K562 (cell line): ENCODE data around the gene VWA1. TPM values are rescaled to one million over a fixed set of nuclear protein-coding genes. Genes with fewer than 3 reads are reported as not detected.
A peak's percentile ranks its signal among the peaks of the same experiment; 100 is the strongest.

Experiments
- DMBX1 ChIP-seq: fragments of 250-450 bp; sonication (Bioruptor Pico); IDR thresholded peaks from 2 replicates; pipeline ENCODE4 v1.8.0; 2022; ENCODE audit warnings: inconsistent platforms, mild to moderate bottlenecking, moderate library complexity, borderline replicate concordance
- HDAC8 ChIP-seq: fragments of 450-650 bp; IDR thresholded peaks from 2 replicates; pipeline ENCODE4 v1.6.1; 2016; ENCODE audit warnings: mild to moderate bottlenecking, missing genetic modification characterization, moderate library complexity, missing compliant biosample characterization
- KLF6 ChIP-seq: fragments of 250-450 bp; sonication (Bioruptor Pico); IDR thresholded peaks from 2 replicates; pipeline ENCODE4 v1.4.0; 2020; ENCODE audit warnings: mild to moderate bottlenecking, moderate library complexity, borderline replicate concordance
- NR4A1 ChIP-seq, 2 experiments: fragments of 250-450 bp in 1 of 2; fragments of 450-650 bp in 1 of 2; sonication (Bioruptor Pico) in 1 of 2; IDR thresholded peaks; 2 replicates each; pipeline versions ENCODE4 v1.4.0 to v1.6.1; 2016 to 2020; ENCODE audit warnings: mild to moderate bottlenecking in 2 of 2, missing compliant biosample characterization in 1 of 2, missing genetic modification characterization in 1 of 2, moderate library complexity in 1 of 2
- PRMT5 ChIP-seq: sonication (generic); formaldehyde crosslinking; IDR thresholded peaks from 2 replicates; pipeline ENCODE4 v1.5.0; 2020; ENCODE audit warnings: missing genetic modification reagents
- SMAD3 ChIP-seq: fragments of 450-650 bp; formaldehyde crosslinking; conservative IDR thresholded peaks from 2 replicates; pipeline ENCODE4 v1.4.0; 2020; ENCODE audit warnings: mild to moderate bottlenecking
- TEAD1 ChIP-seq, 2 experiments: fragments of 450-650 bp in 1 of 2; sonication (generic) in 1 of 2; formaldehyde crosslinking; IDR thresholded peaks; 2 replicates each; pipeline versions ENCODE4 v1.4.0 to v1.8.0; 2020 to 2022; ENCODE audit warnings: mild to moderate bottlenecking in 2 of 2, missing genetic modification reagents in 1 of 2
- ZBTB17 ChIP-seq: fragments of 450-650 bp; formaldehyde crosslinking; IDR thresholded peaks from 2 replicates; pipeline ENCODE4 v1.4.0; 2020; ENCODE audit warnings: mild to moderate bottlenecking
- ZNF668 ChIP-seq: fragments of 250-450 bp; sonication (Bioruptor Pico); IDR thresholded peaks from 2 replicates; pipeline ENCODE4 v1.8.0; 2022; ENCODE audit warnings: mild to moderate bottlenecking, inconsistent platforms
- polyA plus RNA-seq, 8 experiments: library from polyadenylated mRNA; depleted of rRNA in 4 of 8; stranded (reverse) in 5 of 8; unstranded in 3 of 8; fragments of >200 nt; fragmentation: Nextera tagmentation in 2 of 8; fragmentation: Illumina TruSeq in 1 of 8; extraction: Ambion mirVana in 2 of 8; extraction: Trizol in 1 of 8; gene quantifications; 2 replicates each; pipeline versions ENCODE4 v1.2.1 to v1.2.3, GENCODE V29; 2011 to 2014; ENCODE audit warnings: inconsistent platforms in 1 of 8, missing spikeins in 1 of 8
- total RNA-seq, 7 experiments: library from RNA; depleted of rRNA in 6 of 7; stranded (reverse); fragments of >200 nt in 6 of 7; fragmentation: Illumina TruSeq in 2 of 7; extraction: Trizol in 2 of 7; gene quantifications; 2 replicates each; pipeline versions ENCODE4 v1.2.1 to v1.2.3, GENCODE V29; 2011 to 2021; ENCODE audit warnings: low replicate concordance in 1 of 7
- TF ChIP-seq, protein P1 (sequence below): fragments of 250-450 bp; sonication (Bioruptor Pico); IDR thresholded peaks from 2 replicates; pipeline ENCODE4 v1.4.0; 2020; ENCODE audit warnings: mild to moderate bottlenecking, moderate library complexity
- TF ChIP-seq, protein P2 (sequence below): fragments of 450-650 bp; formaldehyde crosslinking; IDR thresholded peaks from 2 replicates; pipeline ENCODE4 v1.4.0; 2020; ENCODE audit warnings: mild to moderate bottlenecking, moderate library complexity
- TF ChIP-seq, protein P3 (sequence below): fragments of 450-650 bp; conservative IDR thresholded peaks from 2 replicates; pipeline ENCODE4 v1.6.1; 2016; ENCODE audit warnings: missing genetic modification characterization, low read depth, mild to moderate bottlenecking, missing compliant biosample characterization, moderate library complexity
- TF ChIP-seq, protein P4 (sequence below), 3 experiments: fragments of 200-800 bp in 1 of 3; sonication (Bioruptor generic) in 1 of 3; sonication (generic) in 1 of 3; formaldehyde crosslinking in 1 of 3; IDR thresholded peaks; 2 replicates each; pipeline versions ENCODE4 v1.6.1 to v1.8.0; 2016 to 2022; ENCODE audit warnings: mild to moderate bottlenecking in 2 of 3, missing compliant biosample characterization in 2 of 3, missing genetic modification characterization in 2 of 3, missing genetic modification reagents in 1 of 3
- TF ChIP-seq, protein P5 (sequence below): fragments of 250-450 bp; sonication (Bioruptor Pico); IDR thresholded peaks from 2 replicates; pipeline ENCODE4 v1.8.0; 2021; ENCODE audit warnings: mild to moderate bottlenecking, moderate library complexity

Gene VWA1
- total and polyA plus RNA-seq, 9 of the 15 experiments (the other 6 are each of a cell fraction or from before 2014, with no cell fraction given) = 0.01 to 6.4 (median 0.85) TPM

DNA sequence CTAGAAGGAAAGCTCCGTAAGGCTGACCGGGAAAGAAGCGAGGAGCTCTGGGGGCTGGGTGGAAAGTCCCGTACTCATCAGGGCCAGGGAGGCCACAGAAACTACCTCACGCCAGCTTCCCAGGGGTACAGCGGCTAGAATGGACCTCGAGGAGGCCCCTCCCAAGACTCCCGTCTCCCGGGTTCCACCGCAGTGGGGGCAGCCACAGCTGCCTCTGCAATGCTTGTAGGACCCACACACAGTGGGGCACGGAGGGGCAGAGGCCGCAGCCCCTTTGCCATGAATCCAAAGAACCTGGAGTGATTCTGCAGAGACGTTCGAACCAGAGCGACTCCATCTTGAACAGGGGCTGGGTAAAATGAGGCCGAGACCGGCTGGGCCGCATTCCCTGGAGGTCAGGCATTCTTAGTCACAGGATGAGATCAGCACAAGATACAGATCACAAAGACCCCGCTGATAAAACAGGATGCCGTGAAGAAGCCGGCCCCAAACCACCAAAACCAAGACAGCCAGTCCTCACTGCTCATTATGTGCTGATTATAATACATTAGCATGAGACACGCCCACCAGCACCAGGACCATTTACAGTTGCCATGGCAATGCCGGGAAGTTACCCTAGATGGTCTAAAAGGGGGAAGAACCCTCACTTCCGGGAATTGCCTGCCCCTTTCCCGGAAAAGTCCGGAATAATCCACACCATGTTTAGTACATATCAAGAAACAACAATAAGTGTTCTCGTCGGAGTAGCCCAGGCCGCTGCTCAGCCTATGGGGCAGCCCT lies 12.8 kb upstream of the VWA1 start (continued):
- TF ChIP-seq, protein P1, sequence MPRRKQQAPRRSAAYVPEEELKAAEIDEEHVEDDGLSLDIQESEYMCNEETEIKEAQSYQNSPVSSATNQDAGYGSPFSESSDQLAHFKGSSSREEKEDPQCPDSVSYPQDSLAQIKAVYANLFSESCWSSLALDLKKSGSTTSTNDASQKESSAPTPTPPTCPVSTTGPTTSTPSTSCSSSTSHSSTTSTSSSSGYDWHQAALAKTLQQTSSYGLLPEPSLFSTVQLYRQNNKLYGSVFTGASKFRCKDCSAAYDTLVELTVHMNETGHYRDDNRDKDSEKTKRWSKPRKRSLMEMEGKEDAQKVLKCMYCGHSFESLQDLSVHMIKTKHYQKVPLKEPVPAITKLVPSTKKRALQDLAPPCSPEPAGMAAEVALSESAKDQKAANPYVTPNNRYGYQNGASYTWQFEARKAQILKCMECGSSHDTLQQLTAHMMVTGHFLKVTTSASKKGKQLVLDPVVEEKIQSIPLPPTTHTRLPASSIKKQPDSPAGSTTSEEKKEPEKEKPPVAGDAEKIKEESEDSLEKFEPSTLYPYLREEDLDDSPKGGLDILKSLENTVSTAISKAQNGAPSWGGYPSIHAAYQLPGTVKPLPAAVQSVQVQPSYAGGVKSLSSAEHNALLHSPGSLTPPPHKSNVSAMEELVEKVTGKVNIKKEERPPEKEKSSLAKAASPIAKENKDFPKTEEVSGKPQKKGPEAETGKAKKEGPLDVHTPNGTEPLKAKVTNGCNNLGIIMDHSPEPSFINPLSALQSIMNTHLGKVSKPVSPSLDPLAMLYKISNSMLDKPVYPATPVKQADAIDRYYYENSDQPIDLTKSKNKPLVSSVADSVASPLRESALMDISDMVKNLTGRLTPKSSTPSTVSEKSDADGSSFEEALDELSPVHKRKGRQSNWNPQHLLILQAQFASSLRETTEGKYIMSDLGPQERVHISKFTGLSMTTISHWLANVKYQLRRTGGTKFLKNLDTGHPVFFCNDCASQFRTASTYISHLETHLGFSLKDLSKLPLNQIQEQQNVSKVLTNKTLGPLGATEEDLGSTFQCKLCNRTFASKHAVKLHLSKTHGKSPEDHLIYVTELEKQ (CRISPR knock-in tag) = peak; percentile 86
- TF ChIP-seq TEAD1 (CRISPR knock-in tag; IDR thresholded peaks at IDR 0.05) = peak in 1 of 2 experiments; percentile 90; a peak in 2 of 4 replicates
- peak; percentile 92; the same call in 1 of the 2 replicates for TF ChIP-seq KLF6 (CRISPR knock-in tag)
- TF ChIP-seq, protein P2, sequence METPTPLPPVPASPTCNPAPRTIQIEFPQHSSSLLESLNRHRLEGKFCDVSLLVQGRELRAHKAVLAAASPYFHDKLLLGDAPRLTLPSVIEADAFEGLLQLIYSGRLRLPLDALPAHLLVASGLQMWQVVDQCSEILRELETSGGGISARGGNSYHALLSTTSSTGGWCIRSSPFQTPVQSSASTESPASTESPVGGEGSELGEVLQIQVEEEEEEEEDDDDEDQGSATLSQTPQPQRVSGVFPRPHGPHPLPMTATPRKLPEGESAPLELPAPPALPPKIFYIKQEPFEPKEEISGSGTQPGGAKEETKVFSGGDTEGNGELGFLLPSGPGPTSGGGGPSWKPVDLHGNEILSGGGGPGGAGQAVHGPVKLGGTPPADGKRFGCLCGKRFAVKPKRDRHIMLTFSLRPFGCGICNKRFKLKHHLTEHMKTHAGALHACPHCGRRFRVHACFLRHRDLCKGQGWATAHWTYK (CRISPR knock-in tag) = 0 out of 2 replicates have a peak, but pooled peaks have one; percentile 34
- TF ChIP-seq, protein P3, sequence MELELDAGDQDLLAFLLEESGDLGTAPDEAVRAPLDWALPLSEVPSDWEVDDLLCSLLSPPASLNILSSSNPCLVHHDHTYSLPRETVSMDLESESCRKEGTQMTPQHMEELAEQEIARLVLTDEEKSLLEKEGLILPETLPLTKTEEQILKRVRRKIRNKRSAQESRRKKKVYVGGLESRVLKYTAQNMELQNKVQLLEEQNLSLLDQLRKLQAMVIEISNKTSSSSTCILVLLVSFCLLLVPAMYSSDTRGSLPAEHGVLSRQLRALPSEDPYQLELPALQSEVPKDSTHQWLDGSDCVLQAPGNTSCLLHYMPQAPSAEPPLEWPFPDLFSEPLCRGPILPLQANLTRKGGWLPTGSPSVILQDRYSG (tag) = peak; percentile 94
- TF ChIP-seq, protein P4, sequence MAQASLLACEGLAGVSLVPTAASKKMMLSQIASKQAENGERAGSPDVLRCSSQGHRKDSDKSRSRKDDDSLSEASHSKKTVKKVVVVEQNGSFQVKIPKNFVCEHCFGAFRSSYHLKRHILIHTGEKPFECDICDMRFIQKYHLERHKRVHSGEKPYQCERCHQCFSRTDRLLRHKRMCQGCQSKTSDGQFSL (CRISPR knock-in tag; IDR thresholded peaks at IDR 0.05) = no peak
- TF ChIP-seq, protein P4 (tag; IDR thresholded peaks at IDR 0.05) = peak in 1 of 2 experiments; percentile 86; a peak in 2 of 4 replicates
- peak; percentile 90; the same call in 1 of the 2 replicates for TF ChIP-seq SMAD3 (CRISPR knock-in tag)
- peak; percentile 82; the same call in 1 of the 2 replicates for TF ChIP-seq ZBTB17
- TF ChIP-seq PRMT5 = no peak
- TF ChIP-seq, protein P5, sequence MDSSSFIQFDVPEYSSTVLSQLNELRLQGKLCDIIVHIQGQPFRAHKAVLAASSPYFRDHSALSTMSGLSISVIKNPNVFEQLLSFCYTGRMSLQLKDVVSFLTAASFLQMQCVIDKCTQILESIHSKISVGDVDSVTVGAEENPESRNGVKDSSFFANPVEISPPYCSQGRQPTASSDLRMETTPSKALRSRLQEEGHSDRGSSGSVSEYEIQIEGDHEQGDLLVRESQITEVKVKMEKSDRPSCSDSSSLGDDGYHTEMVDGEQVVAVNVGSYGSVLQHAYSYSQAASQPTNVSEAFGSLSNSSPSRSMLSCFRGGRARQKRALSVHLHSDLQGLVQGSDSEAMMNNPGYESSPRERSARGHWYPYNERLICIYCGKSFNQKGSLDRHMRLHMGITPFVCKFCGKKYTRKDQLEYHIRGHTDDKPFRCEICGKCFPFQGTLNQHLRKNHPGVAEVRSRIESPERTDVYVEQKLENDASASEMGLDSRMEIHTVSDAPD = peak; percentile 67; the same call in 1 of the 2 replicates
- TF ChIP-seq HDAC8 (tag) = peak; percentile 98
- TF ChIP-seq DMBX1 (CRISPR knock-in tag) = peak; percentile 85
- TF ChIP-seq ZNF668 = peak; percentile 49; the same call in 1 of the 2 replicates
- TF ChIP-seq NR4A1 (CRISPR knock-in tag; IDR thresholded peaks at IDR 0.05) = no peak; the same call in 1 of the 2 replicates
- peak; percentile 97 for TF ChIP-seq NR4A1 (tag; IDR thresholded peaks at IDR 0.05)
